SK-MEL-5 (cell line): Measurements from ENCODE around the gene KRT16. TPM values are rescaled to one million over a fixed set of nuclear protein-coding genes. Genes with fewer than 3 reads are reported as not detected.
A peak's percentile ranks its signal among the peaks of the same experiment; 100 is the strongest.
"Not testable (repeated sequence)": the region's sequence is repeated elsewhere in the genome, so short reads cannot be mapped to it uniquely, and the experiment has no call there.

ENCODE experiments used
- DNase-seq: peaks from one replicate; pipeline ENCODE4 v3.0.0-alpha.2; 2016; ENCODE audit warnings: low read depth, low spot score
- in situ Hi-C: cut with HindIII; loops from 2 replicates; pipeline ENCODE4 v1.10.0; 2016; ENCODE audit warnings: low sequenced_read_pairs, high pct_unique_total_duplicates, low pct_unique_long_range_greater_than_20kb
- total RNA-seq: library from RNA; depleted of rRNA; stranded (reverse); fragments of >200 nt; shearing (Covaris generic); gene quantifications from 2 replicates; pipeline ENCODE4 v1.2.3, GENCODE V29; 2014

Gene KRT16
- total RNA-seq, 1 experiment from 2014 or later: not detected

GRCh38 chr17:41620583-41621434 lies 8.2 kb upstream of the KRT16 start:
- in situ Hi-C loops: no loop called here
- no peak for DNase-seq

DNA sequence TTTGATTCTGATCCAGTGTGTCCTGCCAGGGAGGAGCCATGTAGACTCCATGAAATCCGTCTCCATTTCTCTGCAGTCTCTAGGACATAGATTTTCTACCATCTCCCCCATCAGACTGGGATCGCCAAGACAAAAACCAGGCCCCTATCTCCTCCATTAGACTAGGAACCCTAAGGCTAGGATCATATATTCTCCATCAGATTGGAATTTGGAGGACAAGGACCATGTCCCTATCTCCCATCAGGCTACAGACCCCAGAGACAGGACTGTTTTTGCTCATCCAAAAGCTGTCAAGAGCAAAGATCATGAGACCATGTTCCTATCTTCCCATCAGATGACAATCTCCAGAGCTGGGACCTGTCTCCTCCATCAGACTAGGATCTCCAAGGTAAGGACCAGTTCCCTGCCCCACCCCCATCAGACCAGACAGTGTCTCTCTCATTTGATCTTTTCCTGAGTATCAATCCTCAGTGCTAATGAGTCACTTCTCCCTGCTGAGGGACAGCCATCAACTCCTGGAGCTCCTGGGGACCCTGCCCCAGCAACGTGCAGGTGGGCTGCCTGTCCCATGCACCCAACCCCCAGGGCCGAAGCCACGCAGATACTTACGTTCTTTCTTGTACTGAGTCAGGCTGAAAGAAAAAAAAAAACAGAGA lies 7.5 kb upstream of the KRT16 start:
- in situ Hi-C loops: not testable (repeated sequence)

GRCh38 chr17:41619036-41619926 lies 6.7 kb upstream of the KRT16 start:
- DNase-seq: no peak
- in situ Hi-C loops: no loop called here

More for the DNA sequence above, 7.5 kb upstream of the KRT16 start:
- not testable (repeated sequence) for DNase-seq

- in situ Hi-C loops: no loop called here
- DNase-seq: no peak
Observed at GRCh38 chr17:41618341-41619035, 5.9 kb upstream of the KRT16 start.

GRCh38 chr17:41617698-41618097 lies 5.1 kb upstream of the KRT16 start:
- in situ Hi-C loops: no loop called here
- no peak for DNase-seq

DNA sequence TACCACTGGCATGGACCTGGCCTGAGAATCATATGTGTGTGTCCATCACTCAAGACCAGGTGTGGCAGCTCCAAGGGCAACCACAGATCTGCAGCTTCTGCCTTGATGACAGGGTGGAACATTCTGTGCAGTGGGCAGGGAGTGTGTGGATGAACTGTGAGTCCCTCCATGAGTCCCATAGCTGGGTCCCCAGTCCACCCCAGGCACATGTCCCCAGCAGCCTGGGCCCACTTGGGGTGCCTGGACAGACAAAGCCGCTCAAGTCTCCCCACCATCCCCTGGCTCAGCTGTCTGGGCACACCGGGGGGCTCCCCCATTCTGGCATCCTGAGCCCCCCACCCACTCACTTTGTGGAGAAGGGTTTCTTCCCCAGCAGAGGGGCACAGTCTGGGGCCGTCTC lies 4.6 kb upstream of the KRT16 start:
- no peak for DNase-seq
- in situ Hi-C loops: no loop called here

DNA sequence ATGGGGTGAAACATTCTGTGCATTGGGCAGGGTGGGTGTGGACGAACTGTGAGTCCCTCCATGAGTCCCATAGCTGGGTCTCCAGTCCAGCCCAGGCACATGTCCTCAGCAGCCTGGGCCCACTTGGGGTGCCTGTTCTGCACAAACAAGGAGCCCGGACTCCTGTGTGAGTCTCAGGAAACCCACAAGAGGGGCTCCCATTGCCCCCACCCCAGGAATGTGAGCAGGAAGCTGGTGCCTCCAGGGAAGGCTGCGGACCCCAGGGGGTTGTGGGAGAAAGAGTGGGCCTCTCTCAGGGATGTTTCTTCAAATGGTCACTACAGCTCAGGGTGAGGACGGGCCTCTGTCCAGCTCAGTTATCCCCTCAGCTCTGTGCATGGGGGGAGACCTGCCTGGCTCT lies 3.9 kb upstream of the KRT16 start:
- in situ Hi-C loops, DNase-seq: not testable (repeated sequence)

GRCh38 chr17:41615454-41615853 lies 2.9 kb upstream of the KRT16 start:
- in situ Hi-C loops: no loop called here
- DNase-seq: no peak

DNA sequence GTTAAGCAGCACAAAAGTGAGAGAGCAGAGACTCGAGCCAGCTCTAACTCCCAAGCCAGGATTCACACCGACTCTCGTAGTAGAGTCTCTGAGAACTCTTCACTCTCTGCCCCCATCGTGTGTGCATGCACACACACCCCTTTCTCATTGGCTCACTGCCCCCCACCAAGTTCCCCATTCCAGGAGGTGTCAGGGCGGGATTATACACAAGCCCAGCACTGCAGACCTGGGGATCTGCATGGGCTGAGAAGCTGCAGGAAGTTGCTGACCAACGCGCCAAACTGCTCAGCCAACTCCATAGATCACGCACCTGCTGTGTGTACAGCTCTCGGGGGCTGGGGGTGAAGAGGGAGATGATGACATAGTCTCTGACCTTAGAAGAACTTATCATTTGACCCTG lies 2.2 kb upstream of the KRT16 start:
- DNase-seq, in situ Hi-C loops: not testable (repeated sequence)

GRCh38 chr17:41614098-41614497 lies 1.5 kb upstream of the KRT16 start:
- in situ Hi-C loops: no loop called here
- DNase-seq: no peak

GRCh38 chr17:41613277-41614082 lies 913 bp upstream of the KRT16 start:
- DNase-seq: no peak
- in situ Hi-C loops: no loop called here

DNA sequence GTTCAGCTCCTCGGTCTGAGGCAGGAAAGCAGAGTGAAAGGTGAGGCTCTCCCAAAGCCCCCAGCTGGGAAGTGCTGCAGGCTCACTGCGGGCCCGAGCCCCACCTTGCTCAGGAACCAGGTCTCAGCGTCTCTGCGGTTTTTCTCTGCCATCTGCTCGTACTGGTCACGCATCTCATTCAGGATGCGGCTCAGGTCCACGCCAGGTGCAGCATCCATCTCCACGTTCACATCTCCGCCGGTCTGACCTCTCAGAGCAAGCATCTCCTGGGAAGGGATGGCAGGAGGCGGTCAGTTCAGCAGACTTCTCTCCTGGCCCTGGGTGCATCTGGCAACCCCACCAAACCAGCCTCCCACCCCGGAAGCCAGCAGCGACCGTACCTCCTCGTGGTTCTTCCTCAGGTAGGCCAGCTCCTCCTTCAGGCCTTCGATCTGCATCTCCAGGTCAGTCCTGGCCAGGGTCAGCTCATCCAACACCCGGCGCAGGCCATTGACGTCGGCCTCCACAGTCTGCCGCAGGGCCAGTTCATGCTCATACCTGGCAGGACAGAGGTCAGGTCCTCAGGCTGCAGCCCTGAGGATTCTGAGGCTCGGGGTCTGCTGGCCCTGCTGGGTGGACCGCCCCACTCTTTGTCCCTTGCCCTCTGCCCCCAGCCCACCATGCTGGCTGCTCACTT lies 1.5 kb downstream of the KRT16 start:
- in situ Hi-C loops: no loop called here
- no peak for DNase-seq

- peak; percentile 45 for DNase-seq
- in situ Hi-C loops: not testable (repeated sequence)
Observed at GRCh38 chr17:41610061-41610517, 2.5 kb downstream of the KRT16 start.

DNA sequence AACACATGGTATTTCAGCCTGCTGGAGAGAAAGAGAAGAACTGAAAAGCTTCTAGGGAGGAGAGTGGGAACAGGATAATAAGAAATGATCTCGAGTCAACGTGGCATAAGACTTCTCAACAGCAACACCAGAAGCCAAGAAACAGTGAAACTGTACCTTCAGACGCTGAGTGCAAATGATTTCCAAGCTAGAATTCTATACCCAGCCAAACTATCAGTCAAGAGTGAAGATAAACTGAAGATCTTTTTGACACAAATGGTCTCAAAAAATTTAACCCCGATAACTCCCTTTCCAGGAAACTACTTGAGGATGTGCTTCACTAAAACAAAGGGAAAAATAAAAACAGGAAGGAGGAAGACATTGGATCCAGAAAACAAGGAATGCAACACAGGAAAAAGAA lies 5.6 kb downstream of the KRT16 start:
- DNase-seq, in situ Hi-C loops: not testable (repeated sequence)

DNA sequence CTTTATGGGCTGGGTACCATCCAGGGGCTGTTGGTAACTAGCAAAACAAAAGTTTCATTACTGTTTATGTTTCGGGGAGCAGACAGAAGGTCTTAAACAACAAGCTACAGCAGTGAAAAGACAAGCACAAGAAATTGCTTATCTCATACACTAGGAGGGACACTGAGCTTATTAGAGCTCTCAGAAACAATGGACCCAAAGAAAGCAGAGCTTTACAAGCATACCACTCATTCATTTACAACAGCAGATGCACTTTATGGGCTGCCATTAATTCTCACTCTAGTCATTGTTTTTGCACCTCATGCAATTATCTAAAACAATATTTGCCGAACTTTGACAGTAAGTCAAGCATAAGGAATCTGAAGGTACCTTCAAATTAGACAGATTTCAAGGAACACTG lies 10.0 kb downstream of the KRT16 start:
- peak; percentile 70 for DNase-seq
- in situ Hi-C loops: no loop called here

GRCh38 chr17:41600318-41600717 lies 12.2 kb downstream of the KRT16 start:
- in situ Hi-C loops: no loop called here
- DNase-seq: no peak
